Heart right ventricle (tissue), 16 donors: Measurements from ENCODE around the gene PBX4. TPM values are rescaled to one million over a fixed set of nuclear protein-coding genes. Genes with fewer than 3 reads are reported as not detected.

ENCODE experiments used
- ATAC-seq, 8 donors: fragments of 200-7000 bp; cut with Tn5 transposase; one replicate each; pipeline ENCODE4 v1.9.1; 2020; ENCODE audit warnings: mild to moderate bottlenecking in 8 of 8, moderate library complexity in 8 of 8, moderate number of reproducible peaks in 1 of 8
- DNase-seq, 2 donors: peaks; one replicate each; pipeline ENCODE4 v3.0.0-alpha.2; 2020
- H3K27ac ChIP-seq, 10 donors: fragments of 200-600 bp; sonication (generic) in 2 of 10; one replicate each; pipeline versions ENCODE4 v1.5.0 to v1.8.0; 2020 to 2022; ENCODE audit warnings: mild to moderate bottlenecking in 3 of 10
- H3K27me3 ChIP-seq, 7 donors: fragments of 200-600 bp; one replicate each; pipeline ENCODE4 v1.8.0; 2021 to 2022; ENCODE audit warnings: mild to moderate bottlenecking in 2 of 7
- H3K36me3 ChIP-seq, 9 donors: fragments of 200-600 bp; sonication (generic) in 1 of 9; one replicate each; pipeline versions ENCODE4 v1.5.0 to v1.8.0; 2020 to 2022; ENCODE audit warnings: mild to moderate bottlenecking in 2 of 9
- H3K4me1 ChIP-seq, 9 donors: fragments of 200-600 bp; sonication (generic) in 1 of 9; one replicate each; pipeline versions ENCODE4 v1.5.0 to v1.8.0; 2020 to 2022; ENCODE audit warnings: mild to moderate bottlenecking in 4 of 9
- H3K4me3 ChIP-seq, 10 donors: fragments of 200-600 bp; sonication (generic) in 2 of 10; one replicate each; pipeline versions ENCODE4 v1.5.0 to v1.8.0; 2020 to 2022; ENCODE audit warnings: mild to moderate bottlenecking in 7 of 10, moderate library complexity in 2 of 10
- H3K9me3 ChIP-seq, 11 donors: fragments of 200-600 bp in 10 of 11; sonication (generic) in 2 of 11; one replicate each; pipeline versions ENCODE4 v1.5.0 to v1.8.0; 2013 to 2022; ENCODE audit warnings: mild to moderate bottlenecking in 2 of 11, control low read depth in 1 of 11, moderate library complexity in 1 of 11
- CTCF ChIP-seq, 9 donors: fragments of 200-600 bp; sonication (generic) in 2 of 9; IDR thresholded peaks; one replicate each; pipeline versions ENCODE4 v1.5.0 to v1.8.0; 2021 to 2022; ENCODE audit warnings: antibody characterized with exemption in 9 of 9, mild to moderate bottlenecking in 5 of 9, moderate library complexity in 1 of 9
- WGBS, 2 donors: extraction: QIAGEN DNeasy Blood & Tissue Kit; methylation state at CpG; one replicate each; pipeline ENCODE4 v1.1.7; 2013; ENCODE audit warnings: inconsistent platforms in 1 of 2; 5-methylcytosine and 5-hydroxymethylcytosine counted together
- intact Hi-C, 10 donors: fragments of 100-400 bp; cut with DNase I; formaldehyde crosslinking; loops; one replicate each; pipeline versions ENCODE4 v1.11.1 to v1.14.2; 2022
- polyA plus RNA-seq, 2 donors: library from polyadenylated mRNA; stranded (reverse); fragments of 200-250 nt; gene quantifications; one replicate each; pipeline ENCODE4 v1.2.3, GENCODE V29; 2013
- total RNA-seq, 10 donors: library from RNA; stranded (reverse); fragmentation: NEBNext Ultra II Directional in 3 of 10; extraction: Animal tissue kit (Norgen Biotek cat#: 25700) in 3 of 10; gene quantifications; one replicate each; pipeline versions ENCODE4 v1.2.1 to v1.2.4, GENCODE V29; 2021 to 2023
- donor health status: Arrhythmogenic right ventricular cardiomyopathy.
- donor health status: ischemic (EF 13 %, LVEDD 7.1; RV severe dilation, severe dysfunction).
- donor health status: healthy with polysubstance abuse.
- donor health status: DM: no; HTN: yes; CAD: no.
- donor health status: DM: no; HTN: no; CAD: no.
- donor health status: ischemic (EF 25% LVEDD 6.9; RV normal size, moderate dysfunction).
- donor health status: ischemic (EF 25% LVEDD 5.7; RV mildly dilated, moderate dysfunction).
- donor health status: healthy.
- donor health status: DM: yes; HTN: yes; CAD: no.
- donor health status: Ischemic cardiomyopathy.
- donor health status: ischemic (EF 35%, LVEDD 5.7; RV mildly dilated, moderate dysfunction).
- donor health status: nonischemic (EF 11% LVEDD 7.7; RV severe dilation, severe dysfunction).
- donor health status: DM: yes; HTN: yes; CAD: no.
- donor health status: PGD.
- donor health status: ischemic (EF 29% LVEDD 5.4; RV normal size, mild dysfunction).
- donor health status: nonischemic (EF 23%, LVEDD 6.1; RV moderate dilation, normal function).

PBX4 gene
- total and polyA plus RNA-seq, 12 donors: 0.06 to 1.2 (median 0.36) TPM; not detected in 7

- DNase-seq (no peak), ATAC-seq (no peak)
- H3K9me3 ChIP-seq: peaks cover 0 to 12% (median 0%) of the 10 kb centered on the region in 11 donors
- no peaks in the 10 kb centered on the region for H3K27me3 ChIP-seq
- intact Hi-C loops: no loop called here
- peaks cover 5 to 36% (median 27%) of the 10 kb centered on the region in 9 donors for H3K4me1 ChIP-seq
- peak overlapping the region in 1 of 10 donors; percentile 20 for H3K27ac ChIP-seq
- 76 to 84% methylated on average over 17 of the region's 17 CpGs for WGBS, 2 donors
- H3K4me3 ChIP-seq: peak overlapping the region in 9 of 10 donors; percentile 16 to 43 (median 33)
- peaks cover 0 to 5% (median 0%) of the 10 kb centered on the region in 9 donors for H3K36me3 ChIP-seq
- TF ChIP-seq CTCF (IDR thresholded peaks at IDR 0.05): no peak
Observed at GRCh38 chr19:19513682-19514081, 104.8 kb downstream of the PBX4 start.

Other genes with a start within 250 kb of the PBX4 start
- 10 to 100 TPM; 22.1 to 48.5 (median 26.0) TPM for gene GATAD2A, start 213.0 kb downstream of the PBX4 start, total RNA-seq
- 10 to 100 TPM in 1 of 2 donors, 1 to 10 TPM in 1; 7.5 to 13.3 TPM for gene GATAD2A, start 213.0 kb downstream of the PBX4 start, polyA plus RNA-seq
- 1 to 10 TPM in 1 of 10 donors, under 1 TPM in 8, not detected in 1; 0.23 to 1.2 (median 0.45) TPM for gene TSSK6, start 103.1 kb downstream of the PBX4 start, total RNA-seq
- gene TSSK6, start 103.1 kb downstream of the PBX4 start, polyA plus RNA-seq: under 1 TPM; 0.29 to 0.49 TPM
- gene NDUFA13, start 102.5 kb downstream of the PBX4 start, total RNA-seq: 1,000 to 10,000 TPM in 9 of 10 donors, 100 to 1,000 TPM in 1; 856 to 1,274 (median 1,129) TPM
- 1,000 to 10,000 TPM; 1,172 to 1,278 TPM for gene NDUFA13, start 102.5 kb downstream of the PBX4 start, polyA plus RNA-seq
- gene YJEFN3, start 89.8 kb downstream of the PBX4 start, total RNA-seq: 1 to 10 TPM; 2.1 to 4.1 (median 2.4) TPM
- 10 to 100 TPM in 1 of 2 donors, 1 to 10 TPM in 1; 4.0 to 13.1 TPM for gene YJEFN3, start 89.8 kb downstream of the PBX4 start, polyA plus RNA-seq
- gene CILP2, start 80.4 kb downstream of the PBX4 start, total RNA-seq: under 1 TPM in 8 of 10 donors, not detected in 2; 0.09 to 0.61 (median 0.23) TPM
- under 1 TPM; 0.07 to 0.23 TPM for gene CILP2, start 80.4 kb downstream of the PBX4 start, polyA plus RNA-seq
- gene LPAR2, start 9.5 kb upstream of the PBX4 start, total RNA-seq: 1 to 10 TPM in 3 of 10 donors, under 1 TPM in 6, not detected in 1; 0.25 to 1.9 (median 0.94) TPM
- gene LPAR2, start 9.5 kb upstream of the PBX4 start, polyA plus RNA-seq: 1 to 10 TPM in 1 of 2 donors, under 1 TPM in 1; 0.52 to 1.2 TPM
- gene GMIP, start 25.0 kb upstream of the PBX4 start, total RNA-seq: 10 to 100 TPM in 1 of 10 donors, 1 to 10 TPM in 9; 1.4 to 11.8 (median 2.4) TPM
- 1 to 10 TPM; 1.6 to 2.5 TPM for gene GMIP, start 25.0 kb upstream of the PBX4 start, polyA plus RNA-seq
- 10 to 100 TPM; 12.3 to 28.2 (median 18.4) TPM for gene ATP13A1, start 45.0 kb upstream of the PBX4 start, total RNA-seq
- gene ATP13A1, start 45.0 kb upstream of the PBX4 start, polyA plus RNA-seq: 10 to 100 TPM; 23.2 to 34.5 TPM
- 1 to 10 TPM; 2.5 to 5.7 (median 3.8) TPM for gene ZNF101, start 50.2 kb upstream of the PBX4 start, total RNA-seq
- gene ZNF101, start 50.2 kb upstream of the PBX4 start, polyA plus RNA-seq: 1 to 10 TPM; 3.1 to 6.9 TPM
- gene ZNF14, start 114.4 kb upstream of the PBX4 start, total RNA-seq: 1 to 10 TPM; 2.8 to 6.6 (median 4.1) TPM
- 1 to 10 TPM; 1.8 to 3.8 TPM for gene ZNF14, start 114.4 kb upstream of the PBX4 start, polyA plus RNA-seq
- gene ZNF506, start 203.1 kb upstream of the PBX4 start, total RNA-seq: 10 to 100 TPM; 11.1 to 17.0 (median 13.4) TPM
- gene ZNF506, start 203.1 kb upstream of the PBX4 start, polyA plus RNA-seq: 1 to 10 TPM; 3.3 to 8.6 TPM
- gene ZNF253, start 247.2 kb upstream of the PBX4 start, total RNA-seq: 10 to 100 TPM in 5 of 10 donors, 1 to 10 TPM in 5; 4.8 to 13.0 (median 9.2) TPM
- 1 to 10 TPM; 2.4 to 6.2 TPM for gene ZNF253, start 247.2 kb upstream of the PBX4 start, polyA plus RNA-seq